T-helper 2 cell treated with Interferon-gamma antibody and Interleukin-4, amounts not matched to agents 100 ng/mL and 5 ng/mL, for 36 hours (primary cell): ENCODE data around the gene APBB2. TPM values are rescaled to one million over a fixed set of nuclear protein-coding genes. Genes with fewer than 3 reads are reported as not detected.
"Not testable (repeated sequence)": the region's sequence is repeated elsewhere in the genome, so short reads cannot be mapped to it uniquely, and the experiment has no call there.

Experiments used
- intact Hi-C: fragments of 100-400 bp; cut with micrococcal nuclease; formaldehyde crosslinking; loops from one replicate; pipeline ENCODE4 v1.15.1; 2023
- total RNA-seq: library from RNA; stranded (reverse); gene quantifications from 2 replicates; pipeline ENCODE4 v1.2.3, GENCODE V29; 2022

APBB2 gene
- total RNA-seq, 1 donor from 2014 or later: 0.45 TPM

- intact Hi-C loops: no loop called here
Measured at GRCh38 chr4:41029098-41029497, 185.2 kb downstream of the APBB2 start.

- intact Hi-C loops: no loop called here
Measured at GRCh38 chr4:41028392-41029076, 185.8 kb downstream of the APBB2 start.

- intact Hi-C loops: no loop called here
Measured at GRCh38 chr4:41026971-41027370, 187.4 kb downstream of the APBB2 start.

- intact Hi-C loops: no loop called here
Measured at GRCh38 chr4:41025824-41026223, 188.5 kb downstream of the APBB2 start.

GRCh38 chr4:41024556-41025491, 189.5 kb downstream of the APBB2 start:
- intact Hi-C loops: no loop called here

- intact Hi-C loops: no loop called here
Measured at GRCh38 chr4:41022116-41022515, 192.2 kb downstream of the APBB2 start.

GRCh38 chr4:41015016-41015675, 199.2 kb downstream of the APBB2 start:
- intact Hi-C loops: no loop called here

- intact Hi-C loops: no loop called here
Measured at GRCh38 chr4:41014158-41014557, 200.2 kb downstream of the APBB2 start.

GRCh38 chr4:41013746-41014145, 200.6 kb downstream of the APBB2 start:
- intact Hi-C loops: no loop called here

- intact Hi-C loops: no loop called here
Measured at GRCh38 chr4:41012911-41013310, 201.4 kb downstream of the APBB2 start.

- intact Hi-C loops: no loop called here
Measured at GRCh38 chr4:41012293-41012692, 202.0 kb downstream of the APBB2 start.

- intact Hi-C loops: no loop called here
Measured at GRCh38 chr4:41009411-41009810, 204.9 kb downstream of the APBB2 start.

- intact Hi-C loops: no loop called here
Measured at GRCh38 chr4:41006141-41006540, 208.2 kb downstream of the APBB2 start.

- intact Hi-C loops: no loop called here
Measured at GRCh38 chr4:41002309-41002708, 212.0 kb downstream of the APBB2 start.

GRCh38 chr4:41000356-41000755, 214.0 kb downstream of the APBB2 start:
- intact Hi-C loops: no loop called here

GRCh38 chr4:40998675-40999358, 215.5 kb downstream of the APBB2 start:
- intact Hi-C loops: no loop called here

- intact Hi-C loops: no loop called here
Measured at GRCh38 chr4:40995850-40996249, 218.5 kb downstream of the APBB2 start.

- intact Hi-C loops: not testable (repeated sequence)
Measured at GRCh38 chr4:40994321-40994720, 220.0 kb downstream of the APBB2 start.

- intact Hi-C loops: not testable (repeated sequence)
Measured at GRCh38 chr4:40993296-40993693, 221.0 kb downstream of the APBB2 start.

GRCh38 chr4:40992472-40993295, 221.7 kb downstream of the APBB2 start:
- intact Hi-C loops: no loop called here

- intact Hi-C loops: no loop called here
Measured at GRCh38 chr4:40991908-40992307, 222.4 kb downstream of the APBB2 start.
